H9 (cell line): ENCODE measurements around the gene ZNF362. TPM values are rescaled to one million over a fixed set of nuclear protein-coding genes. Genes with fewer than 3 reads are reported as not detected.

Experiments
- DNase-seq: peaks from one replicate; pipeline ENCODE4 v3.0.0-alpha.2; 2017
- H2AFZ ChIP-seq: one replicate; pipeline ENCODE4 v1.6.1; 2013; ENCODE audit warnings: mild to moderate bottlenecking, low read length, control low read depth, moderate library complexity
- H2AK5ac ChIP-seq: 2 replicates; pipeline ENCODE4 v1.6.1; 2013; ENCODE audit warnings: low read length, control low read depth, mixed read lengths; ENCODE audit not compliant: insufficient read length
- H2BK120ac ChIP-seq: one replicate; pipeline ENCODE4 v1.6.1; 2013; ENCODE audit warnings: low read depth, mild to moderate bottlenecking, low read length, control low read depth, inconsistent platforms; ENCODE audit not compliant: poor library complexity, severe bottlenecking
- H2BK12ac ChIP-seq: 2 replicates; pipeline ENCODE4 v1.6.1; 2013; ENCODE audit warnings: low read length, control low read depth, mixed read lengths, low read depth; ENCODE audit not compliant: insufficient read length
- H2BK15ac ChIP-seq: 2 replicates; pipeline ENCODE4 v1.6.1; 2013; ENCODE audit warnings: low read depth, low read length, control low read depth
- H2BK20ac ChIP-seq: one replicate; pipeline ENCODE4 v1.6.1; 2013; ENCODE audit warnings: low read depth, mild to moderate bottlenecking, low read length, control low read depth, inconsistent platforms; ENCODE audit not compliant: poor library complexity, severe bottlenecking
- H2BK5ac ChIP-seq: 2 replicates; pipeline ENCODE4 v1.6.1; 2013; ENCODE audit warnings: low read length, control low read depth, mixed read lengths; ENCODE audit not compliant: insufficient read length
- H3K14ac ChIP-seq: 2 replicates; pipeline ENCODE4 v1.6.1; 2013; ENCODE audit warnings: low read length, control low read depth; ENCODE audit not compliant: insufficient read depth
- H3K18ac ChIP-seq: 2 replicates; pipeline ENCODE4 v1.6.1; 2013; ENCODE audit warnings: low read depth, mild to moderate bottlenecking, mixed read lengths, low read length, control low read depth; ENCODE audit not compliant: insufficient read length
- H3K23ac ChIP-seq: 2 replicates; pipeline ENCODE4 v1.6.1; 2013; ENCODE audit warnings: low read length, control low read depth, mixed read lengths, low read depth; ENCODE audit not compliant: insufficient read length
- H3K23me2 ChIP-seq: 2 replicates; pipeline ENCODE4 v1.6.1; 2013; ENCODE audit warnings: low read depth, mild to moderate bottlenecking, mixed read lengths, low read length, control low read depth; ENCODE audit not compliant: insufficient read length, poor library complexity, severe bottlenecking
- H3K27ac ChIP-seq: 2 replicates; pipeline ENCODE4 v1.5.1; 2013; ENCODE audit warnings: low read length, control low read depth, mixed read lengths, low read depth; ENCODE audit not compliant: insufficient read length
- H3K27me3 ChIP-seq: 2 replicates; pipeline ENCODE4 v1.6.1; 2013; ENCODE audit warnings: low read length, control low read depth, inconsistent platforms; ENCODE audit not compliant: insufficient read depth
- H3K4ac ChIP-seq: 2 replicates; pipeline ENCODE4 v1.6.1; 2013; ENCODE audit warnings: low read depth, mild to moderate bottlenecking, control low read depth, inconsistent platforms, low read length, moderate library complexity
- H3K4me1 ChIP-seq: 2 replicates; pipeline ENCODE4 v1.6.1; 2013; ENCODE audit warnings: low read length, control low read depth, inconsistent platforms; ENCODE audit not compliant: insufficient read depth
- H3K4me2 ChIP-seq: 2 replicates; pipeline ENCODE4 v1.6.1; 2013; ENCODE audit warnings: low read length, control low read depth, mixed read lengths; ENCODE audit not compliant: insufficient read length, insufficient read depth
- H3K56ac ChIP-seq: 2 replicates; pipeline ENCODE4 v1.6.1; 2013; ENCODE audit warnings: low read depth, mild to moderate bottlenecking, mixed read lengths, low read length, control low read depth; ENCODE audit not compliant: insufficient read length
- H3K79me1 ChIP-seq: 2 replicates; pipeline ENCODE4 v1.6.1; 2013; ENCODE audit warnings: low read depth, mild to moderate bottlenecking, moderate library complexity, low read length, control low read depth, inconsistent platforms; ENCODE audit not compliant: insufficient read depth, poor library complexity, severe bottlenecking
- H3K79me2 ChIP-seq: 2 replicates; pipeline ENCODE4 v1.6.1; 2013; ENCODE audit warnings: low read length, control low read depth, inconsistent platforms; ENCODE audit not compliant: insufficient read depth
- H3K9ac ChIP-seq: 2 replicates; pipeline ENCODE4 v1.6.1; 2013; ENCODE audit warnings: low read length, control low read depth, mixed read lengths; ENCODE audit not compliant: insufficient read length; ENCODE audit errors: extremely low read depth
- H3K9me3 ChIP-seq: one replicate; pipeline ENCODE4 v1.6.1; 2013; ENCODE audit warnings: low read depth, low read length, inconsistent platforms; ENCODE audit not compliant: control insufficient read depth
- H3T11ph ChIP-seq: one replicate; pipeline ENCODE4 v1.6.1; 2013; ENCODE audit warnings: mild to moderate bottlenecking, low read length, control low read depth, inconsistent platforms
- H4K20me1 ChIP-seq: one replicate; pipeline ENCODE4 v1.6.1; 2013; ENCODE audit not compliant: control insufficient read depth, insufficient read length, insufficient read depth
- H4K5ac ChIP-seq: 2 replicates; pipeline ENCODE4 v1.6.1; 2013; ENCODE audit warnings: low read depth, mild to moderate bottlenecking, mixed read lengths, low read length, control low read depth; ENCODE audit not compliant: insufficient read length
- H4K8ac ChIP-seq: replicated peaks from 2 replicates; pipeline ENCODE4 v1.6.1; 2013; ENCODE audit warnings: low read length, control low read depth, mixed read lengths, low read depth; ENCODE audit not compliant: insufficient read length
- H4K91ac ChIP-seq: 2 replicates; pipeline ENCODE4 v1.6.1; 2013; ENCODE audit warnings: low read depth, mild to moderate bottlenecking, moderate library complexity, mixed read lengths, low read length, control low read depth; ENCODE audit not compliant: insufficient read length
- H3K27ac Mint-ChIP-seq, 3 experiments: 2 replicates in 2 of 3; 3 replicates in 1 of 3; pipeline ENCODE4 v1.8.0; 2020 to 2021; ENCODE audit warnings: mixed read lengths in 3 of 3, mild to moderate bottlenecking in 1 of 3, moderate library complexity in 1 of 3
- H3K27me3 Mint-ChIP-seq: 2 replicates; pipeline ENCODE4 v1.8.0; 2021; ENCODE audit warnings: low read depth, mild to moderate bottlenecking, moderate library complexity, mixed read lengths
- H3K36me3 Mint-ChIP-seq, 3 experiments: 2 replicates in 2 of 3; 3 replicates in 1 of 3; pipeline ENCODE4 v1.8.0; 2020 to 2021; ENCODE audit warnings: low read depth in 3 of 3, mixed read lengths in 3 of 3; ENCODE audit not compliant: insufficient read depth in 1 of 3
- H3K4me1 Mint-ChIP-seq, 2 experiments: 2 replicates each; pipeline ENCODE4 v1.8.0; 2020; ENCODE audit warnings: mixed read lengths in 2 of 2
- H3K4me3 Mint-ChIP-seq, 2 experiments: 2 replicates in 1 of 2; 3 replicates in 1 of 2; pipeline ENCODE4 v1.8.0; 2020 to 2021; ENCODE audit warnings: mild to moderate bottlenecking in 2 of 2, mixed read lengths in 2 of 2, moderate library complexity in 1 of 2
- H3K9me3 Mint-ChIP-seq, 2 experiments: 2 replicates in 1 of 2; 3 replicates in 1 of 2; pipeline ENCODE4 v1.8.0; 2020; ENCODE audit warnings: mild to moderate bottlenecking in 2 of 2, mixed read lengths in 2 of 2, moderate library complexity in 1 of 2
- CTCF ChIP-seq: fragments of 200-600 bp; sonication (generic); conservative IDR thresholded peaks from 3 replicates; pipeline ENCODE4 v1.8.0; 2021; ENCODE audit warnings: antibody characterized with exemption, mild to moderate bottlenecking
- WGBS: extraction: QIAGEN DNeasy Blood & Tissue Kit; methylation state at CpG from one replicate; pipeline ENCODE4 v1.1.7; 2013; ENCODE audit warnings: missing lambda C conversion rate, low lambda C conversion rate, mixed read lengths; ENCODE audit not compliant: insufficient read length; ENCODE audit errors: extremely low coverage; 5-methylcytosine and 5-hydroxymethylcytosine counted together
- total RNA-seq: library from RNA; stranded (reverse); gene quantifications from 2 replicates; pipeline ENCODE4 v1.2.1, GENCODE V29; 2021

The ZNF362 gene
- total RNA-seq, 1 experiment from 2014 or later: 18.7 TPM

GRCh38 chr1:33228935-33229487 is 27.3 kb upstream of the ZNF362 start:
- Histone ChIP-seq H2BK12ac (no peak overlapping the region), H3K27ac (no peak overlapping the region), H3K4me1 (no peaks in the 10 kb centered on the region), H4K20me1 (no peaks in the 10 kb centered on the region), H3K18ac (no peak overlapping the region), H3K27me3 (no peaks in the 10 kb centered on the region), H2BK15ac (no peak overlapping the region), H3K14ac (no peak overlapping the region), H3K23ac (no peak overlapping the region), H3K23me2 (no peaks in the 10 kb centered on the region), H3K9ac (no peak overlapping the region), H2BK120ac (no peak overlapping the region), H2AFZ (no peak overlapping the region), H3T11ph (no peak overlapping the region), H3K4ac (no peak overlapping the region), H4K5ac (no peak overlapping the region), H2BK5ac (no peak overlapping the region), H3K79me1 (no peaks in the 10 kb centered on the region), H3K56ac (no peak overlapping the region), H2AK5ac (no peak overlapping the region), H4K8ac (no peak overlapping the region), H4K91ac (no peak overlapping the region), H3K79me2 (no peaks in the 10 kb centered on the region), H3K4me2 (no peak overlapping the region), H2BK20ac (no peak overlapping the region), H3K9me3 (no peaks in the 10 kb centered on the region)
- H3K36me3 Mint-ChIP-seq: no peaks in the 10 kb centered on the region; a peak in 1 of 7 replicates
- H3K9me3 Mint-ChIP-seq: peaks cover 5 to 11% of the 10 kb centered on the region in 2 experiments; a peak in 4 of 5 replicates
- peaks cover 5 to 14% of the 10 kb centered on the region in 2 experiments for H3K4me1 Mint-ChIP-seq
- WGBS: no CpG with 5 or more reads among the region's 5 CpGs
- peaks cover 12% of the 10 kb centered on the region for H3K27me3 Mint-ChIP-seq
- no peak overlapping the region for H3K4me3 Mint-ChIP-seq
- no peak for DNase-seq
- H3K27ac Mint-ChIP-seq: no peak overlapping the region; a peak in 1 of 7 replicates
- TF ChIP-seq CTCF: no peak
